Measurements from ENCODE around the gene PAPSS1. TPM values are rescaled to one million over a fixed set of nuclear protein-coding genes. Genes with fewer than 3 reads are reported as not detected.

Gene PAPSS1
- total RNA-seq, 1 donor from 2014 or later = 39.7 TPM

GRCh38 chr4:107692202-107692601, 27.8 kb downstream of the PAPSS1 start:
- no peak overlapping the region for H3K4me3 ChIP-seq (ENCODE audit: low read length in 3 of 3)
- no peaks in the 10 kb centered on the region for H3K27me3 ChIP-seq (ENCODE audit: control insufficient read depth in 3 of 3, insufficient read depth in 3 of 3, low read length in 3 of 3)
- H3K36me3 ChIP-seq (ENCODE audit: control insufficient read depth in 3 of 3, insufficient read depth in 3 of 3, low read length in 3 of 3) = peaks cover 0 to 2% (median 0%) of the 10 kb centered on the region in 3 donors
- peaks cover 4 to 6% (median 4%) of the 10 kb centered on the region in 3 donors for H3K4me1 ChIP-seq (ENCODE audit: control insufficient read depth in 3 of 3, insufficient read depth in 3 of 3, low read length in 3 of 3)
- no peak overlapping the region for H3K27ac ChIP-seq (ENCODE audit: low read depth, low read length)
- H3K9ac ChIP-seq (ENCODE audit: low read depth in 1 of 3, low read length in 3 of 3) = no peak overlapping the region
- H3K9me3 ChIP-seq (ENCODE audit: control insufficient read depth in 3 of 3, low read length in 3 of 3) = no peaks in the 10 kb centered on the region

GRCh38 chr4:107691378-107691777, 28.7 kb downstream of the PAPSS1 start:
- Histone ChIP-seq H3K27me3 (ENCODE audit: control insufficient read depth in 3 of 3, insufficient read depth in 3 of 3, low read length in 3 of 3) (no peaks in the 10 kb centered on the region), H3K4me3 (ENCODE audit: low read length in 3 of 3) (no peak overlapping the region), H3K9ac (ENCODE audit: low read depth in 1 of 3, low read length in 3 of 3) (no peak overlapping the region), H3K9me3 (ENCODE audit: control insufficient read depth in 3 of 3, low read length in 3 of 3) (no peaks in the 10 kb centered on the region), H3K4me1 (ENCODE audit: control insufficient read depth in 3 of 3, insufficient read depth in 3 of 3, low read length in 3 of 3) (peaks cover 4 to 6% (median 4%) of the 10 kb centered on the region in 3 donors), H3K36me3 (ENCODE audit: control insufficient read depth in 3 of 3, insufficient read depth in 3 of 3, low read length in 3 of 3) (peaks cover 0 to 4% (median 2%) of the 10 kb centered on the region in 3 donors), H3K27ac (ENCODE audit: low read depth, low read length) (no peak overlapping the region)

- Histone ChIP-seq H3K4me3 (ENCODE audit: low read length in 3 of 3) (no peak overlapping the region), H3K4me1 (ENCODE audit: control insufficient read depth in 3 of 3, insufficient read depth in 3 of 3, low read length in 3 of 3) (peaks cover 4 to 6% (median 4%) of the 10 kb centered on the region in 3 donors), H3K36me3 (ENCODE audit: control insufficient read depth in 3 of 3, insufficient read depth in 3 of 3, low read length in 3 of 3) (peaks cover 0 to 11% (median 2%) of the 10 kb centered on the region in 3 donors), H3K27me3 (ENCODE audit: control insufficient read depth in 3 of 3, insufficient read depth in 3 of 3, low read length in 3 of 3) (no peaks in the 10 kb centered on the region), H3K27ac (ENCODE audit: low read depth, low read length) (no peak overlapping the region), H3K9me3 (ENCODE audit: control insufficient read depth in 3 of 3, low read length in 3 of 3) (no peaks in the 10 kb centered on the region), H3K9ac (ENCODE audit: low read depth in 1 of 3, low read length in 3 of 3) (no peak overlapping the region)
Measured at GRCh38 chr4:107689912-107690587, 30.0 kb downstream of the PAPSS1 start.

GRCh38 chr4:107688421-107688820, 31.6 kb downstream of the PAPSS1 start:
- Histone ChIP-seq H3K9ac (ENCODE audit: low read depth in 1 of 3, low read length in 3 of 3) (no peak overlapping the region), H3K27me3 (ENCODE audit: control insufficient read depth in 3 of 3, insufficient read depth in 3 of 3, low read length in 3 of 3) (no peaks in the 10 kb centered on the region), H3K36me3 (ENCODE audit: control insufficient read depth in 3 of 3, insufficient read depth in 3 of 3, low read length in 3 of 3) (peaks cover 0 to 11% (median 0%) of the 10 kb centered on the region in 3 donors), H3K4me3 (ENCODE audit: low read length in 3 of 3) (no peak overlapping the region), H3K9me3 (ENCODE audit: control insufficient read depth in 3 of 3, low read length in 3 of 3) (no peaks in the 10 kb centered on the region), H3K27ac (ENCODE audit: low read depth, low read length) (no peak overlapping the region), H3K4me1 (ENCODE audit: control insufficient read depth in 3 of 3, insufficient read depth in 3 of 3, low read length in 3 of 3) (peaks cover 0 to 6% (median 4%) of the 10 kb centered on the region in 3 donors)

GRCh38 chr4:107685740-107686139, 34.3 kb downstream of the PAPSS1 start:
- H3K4me1 ChIP-seq (ENCODE audit: control insufficient read depth in 3 of 3, insufficient read depth in 3 of 3, low read length in 3 of 3) = no peaks in the 10 kb centered on the region
- H3K9me3 ChIP-seq (ENCODE audit: control insufficient read depth in 3 of 3, low read length in 3 of 3) = no peaks in the 10 kb centered on the region
- H3K4me3 ChIP-seq (ENCODE audit: low read length in 3 of 3) = no peak overlapping the region
- H3K36me3 ChIP-seq (ENCODE audit: control insufficient read depth in 3 of 3, insufficient read depth in 3 of 3, low read length in 3 of 3) = peaks cover 0 to 11% (median 2%) of the 10 kb centered on the region in 3 donors
- no peaks in the 10 kb centered on the region for H3K27me3 ChIP-seq (ENCODE audit: control insufficient read depth in 3 of 3, insufficient read depth in 3 of 3, low read length in 3 of 3)
- no peak overlapping the region for H3K27ac ChIP-seq (ENCODE audit: low read depth, low read length)
- H3K9ac ChIP-seq (ENCODE audit: low read depth in 1 of 3, low read length in 3 of 3) = no peak overlapping the region

GRCh38 chr4:107683873-107684272, 36.2 kb downstream of the PAPSS1 start:
- H3K9me3 ChIP-seq (ENCODE audit: control insufficient read depth in 3 of 3, low read length in 3 of 3) = no peaks in the 10 kb centered on the region
- no peaks in the 10 kb centered on the region for H3K27me3 ChIP-seq (ENCODE audit: control insufficient read depth in 3 of 3, insufficient read depth in 3 of 3, low read length in 3 of 3)
- H3K36me3 ChIP-seq (ENCODE audit: control insufficient read depth in 3 of 3, insufficient read depth in 3 of 3, low read length in 3 of 3) = peaks cover 2 to 16% (median 7%) of the 10 kb centered on the region in 3 donors
- H3K9ac ChIP-seq (ENCODE audit: low read depth in 1 of 3, low read length in 3 of 3) = no peak overlapping the region
- no peaks in the 10 kb centered on the region for H3K4me1 ChIP-seq (ENCODE audit: control insufficient read depth in 3 of 3, insufficient read depth in 3 of 3, low read length in 3 of 3)
- H3K4me3 ChIP-seq (ENCODE audit: low read length in 3 of 3) = no peak overlapping the region
- no peak overlapping the region for H3K27ac ChIP-seq (ENCODE audit: low read depth, low read length)

GRCh38 chr4:107682306-107682705, 37.7 kb downstream of the PAPSS1 start:
- H3K27me3 ChIP-seq (ENCODE audit: control insufficient read depth in 3 of 3, insufficient read depth in 3 of 3, low read length in 3 of 3) = no peaks in the 10 kb centered on the region
- peaks cover 2 to 17% (median 14%) of the 10 kb centered on the region in 3 donors for H3K36me3 ChIP-seq (ENCODE audit: control insufficient read depth in 3 of 3, insufficient read depth in 3 of 3, low read length in 3 of 3)
- H3K4me3 ChIP-seq (ENCODE audit: low read length in 3 of 3) = no peak overlapping the region
- no peaks in the 10 kb centered on the region for H3K9me3 ChIP-seq (ENCODE audit: control insufficient read depth in 3 of 3, low read length in 3 of 3)
- no peak overlapping the region for H3K9ac ChIP-seq (ENCODE audit: low read depth in 1 of 3, low read length in 3 of 3)
- H3K27ac ChIP-seq (ENCODE audit: low read depth, low read length) = no peak overlapping the region
- H3K4me1 ChIP-seq (ENCODE audit: control insufficient read depth in 3 of 3, insufficient read depth in 3 of 3, low read length in 3 of 3) = no peaks in the 10 kb centered on the region

- Histone ChIP-seq H3K4me3 (ENCODE audit: low read length in 3 of 3) (no peak overlapping the region), H3K27me3 (ENCODE audit: control insufficient read depth in 3 of 3, insufficient read depth in 3 of 3, low read length in 3 of 3) (no peaks in the 10 kb centered on the region), H3K27ac (ENCODE audit: low read depth, low read length) (no peak overlapping the region), H3K9ac (ENCODE audit: low read depth in 1 of 3, low read length in 3 of 3) (no peak overlapping the region), H3K4me1 (ENCODE audit: control insufficient read depth in 3 of 3, insufficient read depth in 3 of 3, low read length in 3 of 3) (no peaks in the 10 kb centered on the region), H3K36me3 (ENCODE audit: control insufficient read depth in 3 of 3, insufficient read depth in 3 of 3, low read length in 3 of 3) (peaks cover 0 to 3% (median 0%) of the 10 kb centered on the region in 3 donors), H3K9me3 (ENCODE audit: control insufficient read depth in 3 of 3, low read length in 3 of 3) (no peaks in the 10 kb centered on the region)
Measured at GRCh38 chr4:107669068-107669467, 51.0 kb downstream of the PAPSS1 start.

- Histone ChIP-seq H3K27ac (ENCODE audit: low read depth, low read length) (no peak overlapping the region), H3K9ac (ENCODE audit: low read depth in 1 of 3, low read length in 3 of 3) (no peak overlapping the region)
Measured at GRCh38 chr4:107666134-107666533, 53.9 kb downstream of the PAPSS1 start.

GRCh38 chr4:107665001-107665400, 55.0 kb downstream of the PAPSS1 start:
- Histone ChIP-seq H3K4me1 (ENCODE audit: control insufficient read depth in 3 of 3, insufficient read depth in 3 of 3, low read length in 3 of 3) (no peaks in the 10 kb centered on the region), H3K36me3 (ENCODE audit: control insufficient read depth in 3 of 3, insufficient read depth in 3 of 3, low read length in 3 of 3) (peaks cover 0 to 3% (median 0%) of the 10 kb centered on the region in 3 donors), H3K9ac (ENCODE audit: low read depth in 1 of 3, low read length in 3 of 3) (no peak overlapping the region), H3K27me3 (ENCODE audit: control insufficient read depth in 3 of 3, insufficient read depth in 3 of 3, low read length in 3 of 3) (no peaks in the 10 kb centered on the region), H3K4me3 (ENCODE audit: low read length in 3 of 3) (no peak overlapping the region), H3K9me3 (ENCODE audit: control insufficient read depth in 3 of 3, low read length in 3 of 3) (no peaks in the 10 kb centered on the region), H3K27ac (ENCODE audit: low read depth, low read length) (no peak overlapping the region)

More at GRCh38 chr4:107666134-107666533, 53.9 kb downstream of the PAPSS1 start:
- Histone ChIP-seq H3K27me3 (ENCODE audit: control insufficient read depth in 3 of 3, insufficient read depth in 3 of 3, low read length in 3 of 3) (no peaks in the 10 kb centered on the region), H3K9me3 (ENCODE audit: control insufficient read depth in 3 of 3, low read length in 3 of 3) (no peaks in the 10 kb centered on the region), H3K4me1 (ENCODE audit: control insufficient read depth in 3 of 3, insufficient read depth in 3 of 3, low read length in 3 of 3) (no peaks in the 10 kb centered on the region), H3K36me3 (ENCODE audit: control insufficient read depth in 3 of 3, insufficient read depth in 3 of 3, low read length in 3 of 3) (peaks cover 0 to 3% (median 0%) of the 10 kb centered on the region in 3 donors), H3K4me3 (ENCODE audit: low read length in 3 of 3) (no peak overlapping the region)
